ENCODE measurements around the gene OPALIN.

DNA sequence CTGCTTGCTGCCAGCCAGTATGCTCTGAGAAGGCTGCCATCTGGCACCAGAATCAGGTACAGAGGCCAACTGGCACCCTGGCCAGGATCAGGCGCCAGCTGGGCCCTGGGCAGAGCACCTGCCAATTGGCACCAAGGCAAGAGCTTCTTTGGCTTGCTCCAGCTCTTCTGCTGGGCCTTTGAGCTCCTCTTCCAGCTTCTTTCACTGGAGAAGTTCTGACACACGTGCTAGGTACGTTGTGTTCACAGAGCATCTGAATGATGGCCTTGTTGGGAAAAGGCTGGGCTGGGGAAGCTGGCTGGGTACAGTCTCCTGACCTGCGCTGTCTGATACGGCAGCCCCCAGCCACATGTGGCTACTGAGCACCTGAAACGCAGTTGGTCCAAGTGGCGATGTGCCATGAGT is 31.7 kb upstream of the OPALIN start:
- TF ChIP-seq, protein P1, sequence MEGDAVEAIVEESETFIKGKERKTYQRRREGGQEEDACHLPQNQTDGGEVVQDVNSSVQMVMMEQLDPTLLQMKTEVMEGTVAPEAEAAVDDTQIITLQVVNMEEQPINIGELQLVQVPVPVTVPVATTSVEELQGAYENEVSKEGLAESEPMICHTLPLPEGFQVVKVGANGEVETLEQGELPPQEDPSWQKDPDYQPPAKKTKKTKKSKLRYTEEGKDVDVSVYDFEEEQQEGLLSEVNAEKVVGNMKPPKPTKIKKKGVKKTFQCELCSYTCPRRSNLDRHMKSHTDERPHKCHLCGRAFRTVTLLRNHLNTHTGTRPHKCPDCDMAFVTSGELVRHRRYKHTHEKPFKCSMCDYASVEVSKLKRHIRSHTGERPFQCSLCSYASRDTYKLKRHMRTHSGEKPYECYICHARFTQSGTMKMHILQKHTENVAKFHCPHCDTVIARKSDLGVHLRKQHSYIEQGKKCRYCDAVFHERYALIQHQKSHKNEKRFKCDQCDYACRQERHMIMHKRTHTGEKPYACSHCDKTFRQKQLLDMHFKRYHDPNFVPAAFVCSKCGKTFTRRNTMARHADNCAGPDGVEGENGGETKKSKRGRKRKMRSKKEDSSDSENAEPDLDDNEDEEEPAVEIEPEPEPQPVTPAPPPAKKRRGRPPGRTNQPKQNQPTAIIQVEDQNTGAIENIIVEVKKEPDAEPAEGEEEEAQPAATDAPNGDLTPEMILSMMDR (IDR thresholded peaks at IDR 0.05; ENCODE audit: low read length) = no peak
- no peak for TF ChIP-seq EZH2 (IDR thresholded peaks at IDR 0.05; ENCODE audit: borderline replicate concordance, low read length)
